ENCODE data around the gene TIPIN.
"Not testable (repeated sequence)": the region's sequence is repeated elsewhere in the genome, so short reads cannot be mapped to it uniquely, and the experiment has no call there.

The TIPIN gene

GRCh38 chr15:66304425-66304824 lies 52.1 kb downstream of the TIPIN start:
- not testable (repeated sequence) for FAIRE-seq; DNase-seq (ENCODE audit: low spot score)

GRCh38 chr15:66302489-66303278 lies 53.8 kb downstream of the TIPIN start:
- FAIRE-seq (no peak), DNase-seq (ENCODE audit: low spot score) (no peak)

- no peak for FAIRE-seq
Measured at GRCh38 chr15:66298803-66299251, 57.7 kb downstream of the TIPIN start.

GRCh38 chr15:66296186-66296585 lies 60.3 kb downstream of the TIPIN start:
- FAIRE-seq (no peak), DNase-seq (ENCODE audit: low spot score) (no peak)

More at GRCh38 chr15:66298803-66299251, 57.7 kb downstream of the TIPIN start:
- no peak for DNase-seq (ENCODE audit: low spot score)

GRCh38 chr15:66294932-66295235 lies 61.6 kb downstream of the TIPIN start:
- peak; percentile 37 for FAIRE-seq
- peak; percentile 41 for DNase-seq (ENCODE audit: low spot score)

- no peak for FAIRE-seq
- DNase-seq (ENCODE audit: low spot score) = peak; percentile 76
Measured at GRCh38 chr15:66294157-66294931, 62.1 kb downstream of the TIPIN start.

- no peak for FAIRE-seq
- peak; percentile 32 for DNase-seq (ENCODE audit: low spot score)
Measured at GRCh38 chr15:66293419-66294156, 62.9 kb downstream of the TIPIN start, which contains the start of gene DIS3L. Gene DIS3L (plus strand): TSS chr15:66293568. CDS start chr15:66293597, 29 bp downstream.

- FAIRE-seq = no peak
- no peak for DNase-seq (ENCODE audit: low spot score)
Measured at GRCh38 chr15:66292571-66293418, 63.7 kb downstream of the TIPIN start.

GRCh38 chr15:66291816-66292570 lies 64.5 kb downstream of the TIPIN start:
- FAIRE-seq (no peak), DNase-seq (ENCODE audit: low spot score) (no peak)

- FAIRE-seq (no peak), DNase-seq (ENCODE audit: low spot score) (no peak)
Measured at GRCh38 chr15:66290518-66290917, 66.0 kb downstream of the TIPIN start.

GRCh38 chr15:66290007-66290406 lies 66.5 kb downstream of the TIPIN start:
- DNase-seq (ENCODE audit: low spot score) (no peak), FAIRE-seq (no peak)

GRCh38 chr15:66288551-66289185 lies 67.8 kb downstream of the TIPIN start:
- no peak for DNase-seq (ENCODE audit: low spot score)
- no peak for FAIRE-seq

- no peak for DNase-seq (ENCODE audit: low spot score)
- FAIRE-seq = no peak
Measured at GRCh38 chr15:66288093-66288492, 68.4 kb downstream of the TIPIN start.

- FAIRE-seq (peak; percentile 89), DNase-seq (ENCODE audit: low spot score) (no peak)
Measured at GRCh38 chr15:66287461-66288057, 68.9 kb downstream of the TIPIN start.
